ENCODE data around the gene TUBG2.

The TUBG2 gene

DNA sequence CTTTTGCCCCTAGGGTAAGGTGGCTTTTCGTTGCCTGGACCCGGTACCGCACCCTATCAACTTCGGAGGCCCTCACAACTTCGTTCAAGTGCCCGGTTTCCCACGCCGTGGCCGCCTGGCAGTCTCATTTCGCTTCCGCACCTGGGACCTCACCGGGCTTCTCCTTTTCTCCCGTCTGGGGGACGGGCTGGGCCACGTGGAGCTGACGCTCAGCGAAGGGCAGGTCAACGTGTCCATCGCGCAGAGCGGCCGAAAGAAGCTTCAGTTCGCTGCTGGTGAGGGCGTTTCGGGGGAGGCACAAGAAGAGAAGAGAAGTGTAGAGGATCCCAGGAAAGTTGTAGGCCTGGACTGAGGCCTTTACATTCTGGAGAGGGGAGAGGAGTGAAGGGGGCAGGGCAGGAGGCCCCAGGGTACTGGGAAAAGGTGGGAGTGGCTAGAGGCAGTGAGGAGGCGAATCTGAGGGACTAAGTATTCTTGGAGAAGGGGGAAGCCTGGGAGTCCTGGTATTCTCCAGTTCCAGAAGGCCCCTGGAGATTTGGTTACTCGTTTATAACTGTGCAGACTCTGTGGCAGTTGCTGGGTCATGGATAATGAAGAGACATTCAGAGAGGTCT, 28.7 kb downstream of the TUBG2 start:
- Histone ChIP-seq H3K9me3 (ENCODE audit: control insufficient read depth, low read length) (no peaks in the 10 kb centered on the region), H3K4me3 (ENCODE audit: extremely low read depth, insufficient read depth, low read length, poor library complexity, severe bottlenecking) (no peak overlapping the region), H3K27ac (ENCODE audit: low read depth, low read length, severe bottlenecking) (no peak overlapping the region), H3K4me1 (ENCODE audit: control insufficient read depth, insufficient read depth, low read length, poor library complexity, severe bottlenecking) (no peaks in the 10 kb centered on the region), H3K36me3 (ENCODE audit: control insufficient read depth, insufficient read depth, low read length) (peaks cover 41% of the 10 kb centered on the region)
- 91% methylated on average over 20 to 27 of the region's 27 CpGs for WGBS, 2 experiments (ENCODE audit: insufficient coverage in 2 of 2)

DNA sequence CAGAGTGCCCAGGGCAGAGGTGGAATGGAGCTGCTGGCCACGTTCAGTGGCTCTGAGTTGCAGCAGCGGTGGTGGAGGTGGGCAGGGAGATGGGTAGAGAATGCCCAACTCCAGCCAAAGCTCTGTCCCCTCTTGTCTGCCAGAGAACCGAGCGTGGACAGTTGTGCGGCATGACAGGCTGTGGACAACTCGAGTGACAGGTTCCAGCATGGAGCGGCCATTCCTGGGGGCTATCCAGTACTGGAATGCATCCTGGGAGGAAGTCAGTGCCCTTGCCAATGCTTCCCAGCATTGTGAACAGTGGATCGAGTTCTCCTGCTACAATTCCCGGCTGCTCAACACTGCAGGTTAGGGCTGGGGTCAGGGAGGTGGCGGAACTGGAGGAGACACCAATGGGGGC, 31.5 kb downstream of the TUBG2 start:
- H3K36me3 ChIP-seq (ENCODE audit: control insufficient read depth, insufficient read depth, low read length): peaks cover 56% of the 10 kb centered on the region
- 89 to 94% methylated on average over 8 to 10 of the region's 10 CpGs for WGBS, 2 experiments (ENCODE audit: insufficient coverage in 2 of 2)
- H3K4me3 ChIP-seq (ENCODE audit: extremely low read depth, insufficient read depth, low read length, poor library complexity, severe bottlenecking): no peak overlapping the region
- H3K4me1 ChIP-seq (ENCODE audit: control insufficient read depth, insufficient read depth, low read length, poor library complexity, severe bottlenecking): no peaks in the 10 kb centered on the region
- no peak overlapping the region for H3K27ac ChIP-seq (ENCODE audit: low read depth, low read length, severe bottlenecking)
- no peaks in the 10 kb centered on the region for H3K9me3 ChIP-seq (ENCODE audit: control insufficient read depth, low read length)

- Histone ChIP-seq H3K27ac (ENCODE audit: low read depth, low read length, severe bottlenecking) (no peak overlapping the region), H3K4me3 (ENCODE audit: extremely low read depth, insufficient read depth, low read length, poor library complexity, severe bottlenecking) (no peak overlapping the region), H3K4me1 (ENCODE audit: control insufficient read depth, insufficient read depth, low read length, poor library complexity, severe bottlenecking) (no peaks in the 10 kb centered on the region), H3K36me3 (ENCODE audit: control insufficient read depth, insufficient read depth, low read length) (peaks cover 56% of the 10 kb centered on the region), H3K9me3 (ENCODE audit: control insufficient read depth, low read length) (no peaks in the 10 kb centered on the region)
- WGBS, 2 experiments (ENCODE audit: insufficient coverage in 2 of 2): 92 to 96% methylated on average over 11 to 12 of the region's 12 CpGs
Observed at GRCh38 chr17:42691021-42691545, 32.0 kb downstream of the TUBG2 start.

DNA sequence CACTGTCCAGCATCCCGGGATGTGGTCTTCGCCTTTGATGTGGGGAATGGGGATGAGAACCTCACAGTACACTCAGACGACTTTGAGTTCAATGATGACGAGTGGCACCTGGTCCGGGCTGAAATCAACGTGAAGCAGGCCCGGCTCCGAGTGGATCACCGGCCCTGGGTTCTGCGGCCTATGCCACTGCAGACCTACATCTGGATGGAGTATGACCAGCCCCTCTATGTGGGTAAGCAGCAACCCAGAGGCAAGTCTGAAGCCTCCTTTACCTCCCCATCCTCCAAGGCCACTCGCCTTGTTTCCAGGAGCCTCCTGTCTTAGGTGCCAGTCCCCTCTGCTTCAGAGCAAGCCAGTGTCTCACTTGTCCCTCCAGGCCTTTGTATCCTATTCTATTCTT, 33.4 kb downstream of the TUBG2 start:
- WGBS, 2 experiments (ENCODE audit: insufficient coverage in 2 of 2): 85 to 98% methylated on average over 4 to 9 of the region's 11 CpGs
- no peak overlapping the region for H3K27ac ChIP-seq (ENCODE audit: low read depth, low read length, severe bottlenecking)
- peaks cover 62% of the 10 kb centered on the region for H3K36me3 ChIP-seq (ENCODE audit: control insufficient read depth, insufficient read depth, low read length)
- H3K4me1 ChIP-seq (ENCODE audit: control insufficient read depth, insufficient read depth, low read length, poor library complexity, severe bottlenecking): no peaks in the 10 kb centered on the region
- no peaks in the 10 kb centered on the region for H3K9me3 ChIP-seq (ENCODE audit: control insufficient read depth, low read length)
- no peak overlapping the region for H3K4me3 ChIP-seq (ENCODE audit: extremely low read depth, insufficient read depth, low read length, poor library complexity, severe bottlenecking)

DNA sequence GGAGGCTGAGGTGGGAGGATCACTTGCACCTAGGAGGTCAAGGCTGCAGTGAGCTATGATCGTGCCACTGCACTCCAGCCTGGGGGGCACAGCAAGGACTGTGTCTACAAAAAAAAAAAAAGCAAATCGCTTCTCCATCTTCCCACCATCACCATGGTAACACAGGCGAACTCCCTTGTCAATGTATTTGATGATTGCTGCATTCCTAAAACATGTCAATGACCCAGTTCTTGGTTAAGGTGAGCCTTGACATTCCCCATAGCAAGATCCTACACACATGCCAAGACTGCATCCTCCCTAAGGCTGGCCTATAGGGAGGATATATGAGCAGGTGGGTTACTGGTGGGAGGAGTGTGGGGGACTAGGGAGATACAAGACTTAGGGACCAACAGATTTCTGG, 35.4 kb downstream of the TUBG2 start:
- WGBS, 2 experiments (ENCODE audit: insufficient coverage in 2 of 2): 73 to 100% methylated on average over 1 to 2 of the region's 3 CpGs
- Histone ChIP-seq H3K27ac (ENCODE audit: low read depth, low read length, severe bottlenecking) (no peak overlapping the region), H3K4me1 (ENCODE audit: control insufficient read depth, insufficient read depth, low read length, poor library complexity, severe bottlenecking) (no peaks in the 10 kb centered on the region), H3K36me3 (ENCODE audit: control insufficient read depth, insufficient read depth, low read length) (peaks cover 58% of the 10 kb centered on the region), H3K4me3 (ENCODE audit: extremely low read depth, insufficient read depth, low read length, poor library complexity, severe bottlenecking) (no peak overlapping the region), H3K9me3 (ENCODE audit: control insufficient read depth, low read length) (no peaks in the 10 kb centered on the region)

DNA sequence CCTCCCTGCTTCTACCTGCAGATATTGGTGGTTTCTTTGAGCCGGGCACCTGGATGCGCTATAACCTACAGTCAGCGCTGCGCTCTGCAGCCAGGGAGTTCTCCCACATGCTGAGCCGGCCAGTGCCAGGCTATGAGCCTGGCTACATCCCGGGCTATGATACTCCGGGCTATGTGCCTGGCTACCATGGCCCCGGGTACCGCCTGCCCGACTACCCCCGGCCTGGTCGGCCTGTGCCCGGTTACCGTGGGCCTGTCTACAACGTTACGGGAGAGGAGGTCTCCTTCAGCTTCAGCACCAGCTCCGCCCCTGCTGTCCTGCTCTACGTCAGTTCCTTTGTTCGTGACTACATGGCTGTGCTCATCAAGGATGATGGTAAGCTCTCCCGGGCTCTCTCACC, 36.4 kb downstream of the TUBG2 start:
- 94 to 97% methylated on average over 18 to 20 of the region's 20 CpGs for WGBS, 2 experiments (ENCODE audit: insufficient coverage in 2 of 2)
- Histone ChIP-seq H3K27ac (ENCODE audit: low read depth, low read length, severe bottlenecking) (no peak overlapping the region), H3K4me1 (ENCODE audit: control insufficient read depth, insufficient read depth, low read length, poor library complexity, severe bottlenecking) (no peaks in the 10 kb centered on the region), H3K36me3 (ENCODE audit: control insufficient read depth, insufficient read depth, low read length) (peaks cover 61% of the 10 kb centered on the region), H3K9me3 (ENCODE audit: control insufficient read depth, low read length) (no peaks in the 10 kb centered on the region), H3K4me3 (ENCODE audit: extremely low read depth, insufficient read depth, low read length, poor library complexity, severe bottlenecking) (no peak overlapping the region)

DNA sequence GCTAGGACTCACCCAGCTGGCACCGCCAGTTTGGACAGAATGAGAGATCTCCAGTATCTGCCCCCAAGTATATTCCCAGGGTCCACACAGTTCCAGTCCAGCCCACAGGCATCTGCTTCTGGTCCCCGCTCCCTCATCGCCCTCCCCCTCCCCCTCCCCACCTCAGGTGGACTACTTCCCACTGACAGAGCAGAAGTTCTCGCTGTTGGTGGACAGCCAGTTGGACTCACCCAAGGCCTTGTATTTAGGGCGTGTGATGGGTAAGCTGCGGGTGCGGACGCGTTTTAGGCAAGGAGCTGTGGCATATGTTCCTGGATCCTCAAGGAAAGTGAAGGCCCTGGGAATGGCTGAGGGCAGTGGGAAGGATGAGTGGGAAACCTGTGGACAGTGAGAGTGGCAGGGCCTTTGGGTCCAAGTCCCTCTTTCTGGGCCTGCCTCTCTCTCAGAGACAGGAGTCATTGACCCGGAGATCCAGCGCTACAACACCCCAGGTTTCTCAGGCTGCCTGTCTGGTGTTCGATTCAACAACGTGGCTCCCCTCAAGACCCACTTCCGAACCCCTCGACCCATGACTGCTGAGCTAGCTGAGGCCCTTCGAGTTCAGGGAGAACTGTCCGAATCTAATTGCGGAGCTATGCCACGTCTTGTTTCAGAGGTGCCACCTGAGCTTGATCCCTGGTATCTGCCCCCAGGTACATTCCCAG, 38.2 kb downstream of the TUBG2 start:
- WGBS, 2 experiments (ENCODE audit: insufficient coverage in 2 of 2): 96 to 97% methylated on average over 14 to 18 of the region's 19 CpGs
- H3K36me3 ChIP-seq (ENCODE audit: control insufficient read depth, insufficient read depth, low read length): peaks cover 66% of the 10 kb centered on the region

GRCh38 chr17:42698736-42699414, 39.8 kb downstream of the TUBG2 start:
- no peaks in the 10 kb centered on the region for H3K9me3 ChIP-seq (ENCODE audit: control insufficient read depth, low read length)
- no peak overlapping the region for H3K27ac ChIP-seq (ENCODE audit: low read depth, low read length, severe bottlenecking)
- no CpG with 5 or more reads among the region's 2 CpGs for WGBS, 2 experiments (ENCODE audit: insufficient coverage in 2 of 2)
- peaks cover 67% of the 10 kb centered on the region for H3K36me3 ChIP-seq (ENCODE audit: control insufficient read depth, insufficient read depth, low read length)
- no peak overlapping the region for H3K4me3 ChIP-seq (ENCODE audit: extremely low read depth, insufficient read depth, low read length, poor library complexity, severe bottlenecking)
- H3K4me1 ChIP-seq (ENCODE audit: control insufficient read depth, insufficient read depth, low read length, poor library complexity, severe bottlenecking): no peaks in the 10 kb centered on the region

More for the DNA sequence above, 38.2 kb downstream of the TUBG2 start:
- Histone ChIP-seq H3K27ac (ENCODE audit: low read depth, low read length, severe bottlenecking) (no peak overlapping the region), H3K4me3 (ENCODE audit: extremely low read depth, insufficient read depth, low read length, poor library complexity, severe bottlenecking) (no peak overlapping the region), H3K4me1 (ENCODE audit: control insufficient read depth, insufficient read depth, low read length, poor library complexity, severe bottlenecking) (no peaks in the 10 kb centered on the region), H3K9me3 (ENCODE audit: control insufficient read depth, low read length) (no peaks in the 10 kb centered on the region)

GRCh38 chr17:42699415-42699740, 40.3 kb downstream of the TUBG2 start:
- WGBS, 2 experiments (ENCODE audit: insufficient coverage in 2 of 2): 81 to 86% methylated on average over 2 of the region's 4 CpGs
- H3K4me3 ChIP-seq (ENCODE audit: extremely low read depth, insufficient read depth, low read length, poor library complexity, severe bottlenecking): no peak overlapping the region
- peaks cover 71% of the 10 kb centered on the region for H3K36me3 ChIP-seq (ENCODE audit: control insufficient read depth, insufficient read depth, low read length)
- no peak overlapping the region for H3K27ac ChIP-seq (ENCODE audit: low read depth, low read length, severe bottlenecking)
- H3K9me3 ChIP-seq (ENCODE audit: control insufficient read depth, low read length): no peaks in the 10 kb centered on the region
- no peaks in the 10 kb centered on the region for H3K4me1 ChIP-seq (ENCODE audit: control insufficient read depth, insufficient read depth, low read length, poor library complexity, severe bottlenecking)

GRCh38 chr17:42700586-42701289, 41.7 kb downstream of the TUBG2 start:
- H3K36me3 ChIP-seq (ENCODE audit: control insufficient read depth, insufficient read depth, low read length): peaks cover 71% of the 10 kb centered on the region
- 83 to 89% methylated on average over 6 to 7 of the region's 10 CpGs for WGBS, 2 experiments (ENCODE audit: insufficient coverage in 2 of 2)
- no peak overlapping the region for H3K27ac ChIP-seq (ENCODE audit: low read depth, low read length, severe bottlenecking)
- H3K4me3 ChIP-seq (ENCODE audit: extremely low read depth, insufficient read depth, low read length, poor library complexity, severe bottlenecking): no peak overlapping the region
- H3K4me1 ChIP-seq (ENCODE audit: control insufficient read depth, insufficient read depth, low read length, poor library complexity, severe bottlenecking): no peaks in the 10 kb centered on the region
- H3K9me3 ChIP-seq (ENCODE audit: control insufficient read depth, low read length): no peaks in the 10 kb centered on the region
